Measurements from ENCODE around the gene OASL. TPM values are rescaled to one million over a fixed set of nuclear protein-coding genes. Genes with fewer than 3 reads are reported as not detected.
"Not testable (repeated sequence)": the region's sequence is repeated elsewhere in the genome, so short reads cannot be mapped to it uniquely, and the experiment has no call there.

The OASL gene
- total RNA-seq, 1 experiment from 2014 or later: 4.5 TPM

DNA sequence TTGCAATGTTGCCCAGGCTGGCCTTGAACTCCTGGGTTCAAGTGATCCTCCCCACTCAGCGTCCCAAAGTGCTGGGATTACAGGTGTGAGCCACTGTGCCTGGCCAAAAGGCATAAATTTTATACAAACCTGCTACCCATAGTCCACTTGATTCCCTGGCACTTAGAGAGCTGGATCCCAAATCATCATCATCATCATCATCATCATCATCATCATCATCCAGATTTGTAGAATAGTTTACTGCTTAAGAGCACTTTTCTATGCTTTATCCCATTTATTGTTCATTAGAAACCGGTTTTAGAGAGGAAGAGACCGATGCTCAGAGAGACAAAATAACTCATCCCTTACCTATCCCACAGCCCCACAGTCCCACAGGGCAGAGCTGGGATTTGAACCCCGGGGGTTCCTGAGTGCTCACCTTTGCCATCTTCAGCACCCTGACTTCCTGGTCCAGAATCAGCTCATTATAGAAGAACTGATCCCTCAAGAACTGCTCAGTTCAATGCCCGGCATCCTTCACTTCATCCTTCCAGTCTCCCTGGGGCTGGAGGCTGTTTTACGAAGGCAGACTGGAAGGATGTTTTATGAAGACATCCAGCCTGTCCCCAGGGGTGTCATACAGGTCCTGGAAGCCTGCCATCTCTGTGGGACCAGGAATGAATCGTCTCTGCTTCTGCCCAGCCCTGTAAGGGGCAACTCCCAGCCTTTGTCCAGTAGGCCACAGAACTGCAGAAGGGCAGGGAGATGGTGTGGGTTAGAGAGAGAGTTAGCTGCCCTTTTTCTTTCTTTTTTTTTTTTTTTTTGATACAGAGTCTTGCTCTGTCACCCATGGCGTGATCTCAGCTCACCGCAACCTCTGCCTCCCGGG is 20.2 kb upstream of the OASL start:
- DNase-seq (ENCODE audit: low read depth): no peak

- no peak for DNase-seq (ENCODE audit: low read depth)
Observed at GRCh38 chr12:121057794-121058193, 18.7 kb upstream of the OASL start.

GRCh38 chr12:121053706-121054105 is 14.7 kb upstream of the OASL start:
- no peak for DNase-seq (ENCODE audit: low read depth)

DNA sequence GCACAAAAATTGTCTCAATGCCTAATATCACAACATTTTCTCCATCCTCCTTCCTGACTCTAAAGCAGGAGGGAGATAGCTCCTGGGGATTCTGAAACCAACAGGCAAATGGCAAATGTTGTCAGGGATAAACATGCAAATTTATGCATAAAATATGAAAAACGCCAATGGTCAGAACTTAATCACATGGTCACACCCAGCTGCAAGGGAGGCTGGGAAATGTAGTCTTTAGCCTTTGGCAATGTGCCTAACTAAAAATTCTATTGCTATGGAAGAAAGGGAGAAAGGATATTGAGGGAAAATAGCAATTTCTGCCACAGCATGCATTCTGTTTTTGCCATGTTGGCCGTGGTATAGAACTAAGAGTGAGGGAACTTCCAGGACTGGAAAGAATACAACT is 11.7 kb upstream of the OASL start:
- DNase-seq (ENCODE audit: low read depth): peak; percentile 33

DNA sequence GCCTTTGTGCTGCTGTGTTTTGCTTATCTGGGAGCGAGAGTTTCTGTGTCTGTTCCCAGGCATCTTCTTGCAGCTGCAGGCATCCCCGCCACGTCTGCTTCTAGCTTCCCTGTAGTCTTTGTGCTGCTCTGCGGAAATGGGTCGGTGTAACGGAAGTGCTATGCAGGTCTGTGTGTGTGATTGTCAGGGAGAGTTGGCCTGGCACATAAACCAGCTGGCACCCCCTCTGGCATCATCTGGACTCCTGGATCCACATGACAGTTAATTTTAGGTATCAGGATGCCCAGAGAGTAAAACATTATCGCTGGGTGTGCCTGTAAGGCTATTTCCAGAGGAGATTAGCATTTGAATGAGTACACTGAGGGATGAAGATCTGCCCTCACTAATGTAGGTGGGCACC is 9.4 kb upstream of the OASL start:
- no peak for DNase-seq (ENCODE audit: low read depth)

DNA sequence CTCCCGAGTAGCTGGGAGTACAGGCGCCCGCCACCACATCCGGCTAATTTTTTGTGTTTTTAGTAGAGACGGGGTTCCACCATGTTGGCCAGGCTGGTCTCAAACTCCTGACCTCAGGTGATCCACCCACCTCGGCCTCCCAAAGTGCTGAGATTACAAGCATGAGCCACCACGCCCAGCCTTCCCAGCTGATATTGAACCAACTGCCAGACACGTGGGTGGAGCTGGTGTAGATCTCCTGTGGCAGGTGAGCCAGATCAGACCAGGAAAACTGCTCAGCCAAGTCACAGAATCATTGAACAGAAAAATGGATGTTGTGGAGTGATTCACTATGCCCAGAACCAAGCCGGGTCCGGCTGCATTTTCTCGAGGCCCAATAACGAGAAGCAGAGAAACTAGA is 8.4 kb upstream of the OASL start:
- not testable (repeated sequence) for DNase-seq (ENCODE audit: low read depth)

- DNase-seq (ENCODE audit: low read depth): no peak
Observed at GRCh38 chr12:121043067-121043466, 4.0 kb upstream of the OASL start.

DNA sequence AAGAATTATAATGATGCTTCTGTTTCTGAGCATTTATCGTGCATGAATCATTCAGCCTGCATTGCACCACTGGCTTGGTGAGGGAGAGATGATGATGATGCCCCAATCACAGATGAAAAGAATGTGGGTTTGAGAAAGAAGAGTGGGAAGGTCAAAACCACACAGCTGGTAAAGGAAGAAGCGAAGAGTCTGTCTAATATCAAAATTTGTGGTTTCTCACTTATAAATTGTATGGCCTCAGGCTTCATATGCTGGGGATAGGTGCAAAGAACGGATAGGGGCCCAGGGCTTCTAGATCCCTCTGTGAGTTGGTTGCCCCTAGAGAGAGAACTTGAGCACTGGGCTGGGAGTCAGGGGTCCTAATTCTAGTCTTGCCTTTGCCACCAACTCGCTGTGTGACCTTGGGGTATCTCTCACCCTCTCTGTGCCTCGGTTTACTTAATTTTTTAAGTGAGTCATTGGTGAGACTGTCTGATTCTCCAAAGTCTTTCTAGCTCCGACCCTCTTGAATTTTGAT is 2.2 kb downstream of the OASL start:
- peak; percentile 85 for DNase-seq (ENCODE audit: low read depth)

DNA sequence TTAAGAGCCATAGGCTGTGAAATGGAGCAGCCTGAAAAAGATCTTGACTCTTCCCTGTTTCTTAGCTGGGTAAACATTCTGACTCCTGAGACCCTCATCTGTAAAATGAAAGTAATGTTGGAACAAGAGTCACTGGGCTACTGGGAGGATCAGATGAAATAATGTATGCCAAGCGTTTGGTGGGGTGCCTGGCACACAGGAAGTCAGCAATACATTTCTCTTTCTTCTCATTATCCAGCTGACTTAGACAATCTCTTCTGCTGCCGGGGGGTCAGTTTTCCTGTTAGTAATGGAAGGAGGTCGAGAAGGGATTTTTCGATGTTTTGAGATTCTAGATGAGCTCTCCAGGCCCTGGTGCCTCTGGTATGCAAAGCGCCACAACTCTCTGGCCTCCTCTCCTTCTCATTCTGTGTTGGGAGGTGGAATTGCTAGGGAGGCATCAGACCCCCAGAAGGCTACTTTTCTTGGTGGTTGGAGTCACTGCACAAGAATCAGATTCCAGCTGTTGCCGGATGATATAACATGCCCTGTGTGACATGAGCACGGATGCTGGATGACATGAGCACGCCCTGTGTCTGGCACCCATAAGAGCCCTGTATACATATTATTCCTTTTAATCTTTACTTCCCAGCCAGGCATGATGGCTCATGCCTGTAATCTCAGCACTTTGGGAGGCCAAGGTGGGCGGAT is 4.3 kb downstream of the OASL start:
- peak; percentile 46 for DNase-seq (ENCODE audit: low read depth)

- DNase-seq (ENCODE audit: low read depth): peak; percentile 92
Observed at GRCh38 chr12:121033625-121034349, 5.3 kb downstream of the OASL start.

- DNase-seq (ENCODE audit: low read depth): no peak
Observed at GRCh38 chr12:121030576-121031212, 8.4 kb downstream of the OASL start.

- no peak for DNase-seq (ENCODE audit: low read depth)
Observed at GRCh38 chr12:121026274-121027045, 12.6 kb downstream of the OASL start.

DNA sequence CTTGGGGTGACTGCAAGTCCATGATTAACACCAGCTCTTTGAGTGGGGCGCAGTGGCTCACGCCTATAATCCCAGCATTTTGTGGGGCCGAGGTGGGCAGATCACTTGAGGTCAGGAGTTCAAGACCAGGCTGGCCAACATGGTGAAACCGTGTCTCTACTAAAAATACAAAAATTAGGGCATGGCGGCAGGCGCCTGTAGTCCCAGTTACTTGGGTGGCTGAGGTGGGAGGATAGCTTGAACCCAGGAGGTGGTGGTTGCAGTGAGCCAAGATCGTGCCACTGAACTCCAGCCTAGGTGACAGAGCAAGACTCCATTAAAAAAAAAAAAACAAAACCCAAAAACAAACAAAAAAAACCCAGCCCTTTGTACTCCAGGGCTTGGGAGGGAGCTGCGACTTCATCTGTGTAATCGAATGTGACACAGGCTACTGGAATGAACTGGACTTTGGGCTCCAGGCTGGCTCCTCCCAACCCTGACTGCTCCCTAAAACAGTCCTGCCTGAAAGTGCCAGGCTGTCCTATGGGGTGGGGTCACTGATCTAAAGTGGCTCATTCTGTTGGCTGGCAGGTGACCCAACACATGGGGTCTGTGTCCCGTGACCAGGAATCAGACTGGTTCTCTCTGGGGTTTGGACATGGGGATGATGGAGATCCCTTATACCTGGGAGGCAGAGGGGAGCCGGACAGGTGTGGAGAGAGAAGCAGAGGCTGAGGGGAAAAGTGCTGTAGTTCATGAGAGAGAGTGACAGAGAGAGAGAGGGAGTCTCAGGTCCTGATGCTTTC is 13.4 kb downstream of the OASL start:
- DNase-seq (ENCODE audit: low read depth): no peak

DNA sequence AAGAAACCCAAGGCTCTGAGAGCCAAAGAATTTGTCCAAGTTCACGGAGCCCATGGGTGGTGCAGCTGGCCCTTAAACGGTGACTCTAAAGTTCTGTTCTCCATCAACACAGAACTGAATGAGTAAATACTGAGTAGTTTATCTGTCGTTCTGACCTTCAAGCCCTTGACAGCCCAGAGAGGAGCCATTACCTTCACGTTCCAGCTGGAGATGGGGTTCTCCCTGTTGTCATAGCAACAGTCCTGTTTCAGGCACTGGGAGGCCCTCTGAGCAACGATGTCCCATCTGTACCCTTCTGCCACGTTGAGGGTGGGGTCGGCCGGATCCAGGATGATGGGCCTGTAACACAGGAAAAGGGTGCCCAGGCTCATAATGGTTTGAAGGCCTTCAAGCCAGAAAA is 15.2 kb downstream of the OASL start:
- DNase-seq (ENCODE audit: low read depth): no peak

- DNase-seq (ENCODE audit: low read depth): no peak
Observed at GRCh38 chr12:121022713-121023112, 16.3 kb downstream of the OASL start.

DNA sequence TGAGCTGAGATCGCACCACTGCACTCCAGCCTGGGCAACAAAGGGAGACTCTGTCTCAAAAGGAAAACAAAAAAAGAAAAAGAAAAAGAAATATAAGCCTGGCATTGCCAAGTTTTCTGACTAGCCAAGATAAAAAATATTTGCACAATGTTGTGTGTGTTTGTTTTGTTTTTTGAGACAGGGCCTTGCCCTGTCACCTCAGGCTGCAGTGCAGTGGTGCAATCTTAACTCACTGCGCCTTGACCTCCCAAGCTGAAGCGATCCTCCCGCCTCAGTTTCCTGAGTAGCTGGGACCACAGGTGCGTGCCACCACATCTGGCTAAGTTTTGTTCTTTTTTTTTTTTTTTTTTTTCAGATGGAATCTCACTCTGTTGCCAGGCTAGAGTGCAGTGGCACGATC is 17.3 kb downstream of the OASL start:
- DNase-seq (ENCODE audit: low read depth): no peak

- DNase-seq (ENCODE audit: low read depth): no peak
Observed at GRCh38 chr12:121018860-121019617, 20.0 kb downstream of the OASL start.

GRCh38 chr12:121017966-121018491 is 21.0 kb downstream of the OASL start:
- DNase-seq (ENCODE audit: low read depth): no peak
